Measurements from ENCODE around the gene IGF2BP2. TPM values are rescaled to one million over a fixed set of nuclear protein-coding genes. Genes with fewer than 3 reads are reported as not detected.
"Not testable (repeated sequence)": the region's sequence is repeated elsewhere in the genome, so short reads cannot be mapped to it uniquely, and the experiment has no call there.

IGF2BP2 gene
- total RNA-seq, 1 experiment from 2014 or later = 0.67 TPM

GRCh38 chr3:185789134-185789533 is 35.7 kb downstream of the IGF2BP2 start:
- Histone ChIP-seq H3K4me2 (ENCODE audit: low read depth, low read length, poor library complexity, severe bottlenecking) (no peak overlapping the region), H3K4me3 (ENCODE audit: low read length) (no peak overlapping the region), H3K9me2 (replicated peaks; ENCODE audit: insufficient read depth, low read length) (no peaks in the 10 kb centered on the region), H3K9ac (ENCODE audit: low read length) (no peak overlapping the region), H3K27me3 (ENCODE audit: low read length) (0 out of 2 replicates have a peak, but pooled peaks cover 3% of the 10 kb centered on the region), H3K79me2 (ENCODE audit: low read length) (no peaks in the 10 kb centered on the region), H3K4me1 (ENCODE audit: low read length) (no peaks in the 10 kb centered on the region), H3K27ac (ENCODE audit: low read length) (no peak overlapping the region), H4K20me1 (ENCODE audit: insufficient read depth, low read depth, low read length) (0 out of 2 replicates have a peak, but pooled peaks cover 3% of the 10 kb centered on the region), H2AFZ (ENCODE audit: low read length) (no peak overlapping the region), H3K9me3 (ENCODE audit: low read length) (no peaks in the 10 kb centered on the region), H3K36me3 (ENCODE audit: insufficient read depth, low read length) (no peaks in the 10 kb centered on the region)
- DNase-seq = no peak

GRCh38 chr3:185788292-185788691 is 36.5 kb downstream of the IGF2BP2 start:
- Histone ChIP-seq H3K27me3 (ENCODE audit: low read length) (peaks cover 3% of the 10 kb centered on the region; the same call in 1 of the 2 replicates), H3K79me2 (ENCODE audit: low read length) (no peaks in the 10 kb centered on the region), H4K20me1 (ENCODE audit: insufficient read depth, low read depth, low read length) (0 out of 2 replicates have a peak, but pooled peaks cover 3% of the 10 kb centered on the region), H3K4me2 (ENCODE audit: low read depth, low read length, poor library complexity, severe bottlenecking) (no peak overlapping the region), H3K27ac (ENCODE audit: low read length) (no peak overlapping the region), H3K4me3 (ENCODE audit: low read length) (no peak overlapping the region), H3K9me2 (replicated peaks; ENCODE audit: insufficient read depth, low read length) (no peaks in the 10 kb centered on the region), H3K36me3 (ENCODE audit: insufficient read depth, low read length) (no peaks in the 10 kb centered on the region), H3K9ac (ENCODE audit: low read length) (no peak overlapping the region), H3K4me1 (ENCODE audit: low read length) (no peaks in the 10 kb centered on the region), H2AFZ (ENCODE audit: low read length) (no peak overlapping the region), H3K9me3 (ENCODE audit: low read length) (no peaks in the 10 kb centered on the region)
- DNase-seq = no peak

- Histone ChIP-seq H3K27me3 (ENCODE audit: low read length) (peaks cover 3% of the 10 kb centered on the region; the same call in 1 of the 2 replicates), H3K9me2 (replicated peaks; ENCODE audit: insufficient read depth, low read length) (no peaks in the 10 kb centered on the region), H3K27ac (ENCODE audit: low read length) (no peak overlapping the region), H3K4me3 (ENCODE audit: low read length) (no peak overlapping the region), H4K20me1 (ENCODE audit: insufficient read depth, low read depth, low read length) (no peaks in the 10 kb centered on the region), H3K79me2 (ENCODE audit: low read length) (no peaks in the 10 kb centered on the region), H3K4me2 (ENCODE audit: low read depth, low read length, poor library complexity, severe bottlenecking) (no peak overlapping the region), H3K9ac (ENCODE audit: low read length) (no peak overlapping the region), H3K9me3 (ENCODE audit: low read length) (no peaks in the 10 kb centered on the region), H3K4me1 (ENCODE audit: low read length) (no peaks in the 10 kb centered on the region), H2AFZ (ENCODE audit: low read length) (no peak overlapping the region), H3K36me3 (ENCODE audit: insufficient read depth, low read length) (no peaks in the 10 kb centered on the region)
- no peak for DNase-seq
Measured at GRCh38 chr3:185786956-185787877, 37.6 kb downstream of the IGF2BP2 start.

- DNase-seq; H3K79me2 ChIP-seq (ENCODE audit: low read length); H3K4me3 ChIP-seq (ENCODE audit: low read length); H3K9me2 ChIP-seq (replicated peaks; ENCODE audit: insufficient read depth, low read length); H3K9ac ChIP-seq (ENCODE audit: low read length); H3K27ac ChIP-seq (ENCODE audit: low read length); H3K27me3 ChIP-seq (ENCODE audit: low read length); H2AFZ ChIP-seq (ENCODE audit: low read length); H3K4me2 ChIP-seq (ENCODE audit: low read depth, low read length, poor library complexity, severe bottlenecking); H3K36me3 ChIP-seq (ENCODE audit: insufficient read depth, low read length); H3K9me3 ChIP-seq (ENCODE audit: low read length); H3K4me1 ChIP-seq (ENCODE audit: low read length); H4K20me1 ChIP-seq (ENCODE audit: insufficient read depth, low read depth, low read length): not testable (repeated sequence)
Measured at GRCh38 chr3:185786258-185786657, 38.6 kb downstream of the IGF2BP2 start.

- no peak overlapping the region for H3K4me3 ChIP-seq (ENCODE audit: low read length)
- no peak overlapping the region for H2AFZ ChIP-seq (ENCODE audit: low read length)
- H3K9ac ChIP-seq (ENCODE audit: low read length) = no peak overlapping the region
- no peak overlapping the region for H3K4me2 ChIP-seq (ENCODE audit: low read depth, low read length, poor library complexity, severe bottlenecking)
- H4K20me1 ChIP-seq (ENCODE audit: insufficient read depth, low read depth, low read length) = no peaks in the 10 kb centered on the region
- H3K4me1 ChIP-seq (ENCODE audit: low read length) = no peaks in the 10 kb centered on the region
- H3K27ac ChIP-seq (ENCODE audit: low read length) = no peak overlapping the region
- no peaks in the 10 kb centered on the region for H3K9me3 ChIP-seq (ENCODE audit: low read length)
- H3K36me3 ChIP-seq (ENCODE audit: insufficient read depth, low read length) = no peaks in the 10 kb centered on the region
- H3K79me2 ChIP-seq (ENCODE audit: low read length) = no peaks in the 10 kb centered on the region
- H3K9me2 ChIP-seq (replicated peaks; ENCODE audit: insufficient read depth, low read length) = no peaks in the 10 kb centered on the region
- DNase-seq = no peak
- H3K27me3 ChIP-seq (ENCODE audit: low read length) = no peaks in the 10 kb centered on the region; the same call in 1 of the 2 replicates
Measured at GRCh38 chr3:185784317-185784716, 40.5 kb downstream of the IGF2BP2 start.

- DNase-seq = no peak
- Histone ChIP-seq H3K27me3 (ENCODE audit: low read length) (no peaks in the 10 kb centered on the region; the same call in 1 of the 2 replicates), H3K27ac (ENCODE audit: low read length) (no peak overlapping the region), H3K9me3 (ENCODE audit: low read length) (no peaks in the 10 kb centered on the region), H4K20me1 (ENCODE audit: insufficient read depth, low read depth, low read length) (no peaks in the 10 kb centered on the region), H2AFZ (ENCODE audit: low read length) (no peak overlapping the region), H3K79me2 (ENCODE audit: low read length) (no peaks in the 10 kb centered on the region), H3K4me1 (ENCODE audit: low read length) (no peaks in the 10 kb centered on the region), H3K9me2 (replicated peaks; ENCODE audit: insufficient read depth, low read length) (no peaks in the 10 kb centered on the region), H3K4me3 (ENCODE audit: low read length) (no peak overlapping the region), H3K36me3 (ENCODE audit: insufficient read depth, low read length) (no peaks in the 10 kb centered on the region), H3K9ac (ENCODE audit: low read length) (no peak overlapping the region), H3K4me2 (ENCODE audit: low read depth, low read length, poor library complexity, severe bottlenecking) (no peak overlapping the region)
Measured at GRCh38 chr3:185781759-185782158, 43.1 kb downstream of the IGF2BP2 start.

- Histone ChIP-seq H2AFZ (ENCODE audit: low read length) (no peak overlapping the region), H3K4me2 (ENCODE audit: low read depth, low read length, poor library complexity, severe bottlenecking) (no peak overlapping the region), H3K9ac (ENCODE audit: low read length) (no peak overlapping the region), H3K36me3 (ENCODE audit: insufficient read depth, low read length) (no peaks in the 10 kb centered on the region), H3K9me2 (replicated peaks; ENCODE audit: insufficient read depth, low read length) (no peaks in the 10 kb centered on the region), H3K27ac (ENCODE audit: low read length) (no peak overlapping the region), H3K79me2 (ENCODE audit: low read length) (no peaks in the 10 kb centered on the region), H3K4me1 (ENCODE audit: low read length) (no peaks in the 10 kb centered on the region), H3K9me3 (ENCODE audit: low read length) (no peaks in the 10 kb centered on the region), H3K4me3 (ENCODE audit: low read length) (no peak overlapping the region), H3K27me3 (ENCODE audit: low read length) (no peaks in the 10 kb centered on the region; the same call in 1 of the 2 replicates), H4K20me1 (ENCODE audit: insufficient read depth, low read depth, low read length) (no peaks in the 10 kb centered on the region)
- DNase-seq = no peak
Measured at GRCh38 chr3:185779461-185779860, 45.4 kb downstream of the IGF2BP2 start.

- H3K9ac ChIP-seq (ENCODE audit: low read length) = no peak overlapping the region
- no peaks in the 10 kb centered on the region for H3K9me2 ChIP-seq (replicated peaks; ENCODE audit: insufficient read depth, low read length)
- no peaks in the 10 kb centered on the region for H3K9me3 ChIP-seq (ENCODE audit: low read length)
- no peak overlapping the region for H3K4me3 ChIP-seq (ENCODE audit: low read length)
- no peak for DNase-seq
- H3K27me3 ChIP-seq (ENCODE audit: low read length) = no peaks in the 10 kb centered on the region; the same call in 1 of the 2 replicates
- no peak overlapping the region for H3K27ac ChIP-seq (ENCODE audit: low read length)
- H3K4me2 ChIP-seq (ENCODE audit: low read depth, low read length, poor library complexity, severe bottlenecking) = no peak overlapping the region
- H2AFZ ChIP-seq (ENCODE audit: low read length) = no peak overlapping the region
- H4K20me1 ChIP-seq (ENCODE audit: insufficient read depth, low read depth, low read length) = no peaks in the 10 kb centered on the region
- no peaks in the 10 kb centered on the region for H3K4me1 ChIP-seq (ENCODE audit: low read length)
- H3K36me3 ChIP-seq (ENCODE audit: insufficient read depth, low read length) = no peaks in the 10 kb centered on the region
- no peaks in the 10 kb centered on the region for H3K79me2 ChIP-seq (ENCODE audit: low read length)
Measured at GRCh38 chr3:185778821-185779220, 46.0 kb downstream of the IGF2BP2 start.
